Ishikawa (cell line): Measurements from ENCODE around the gene ADAM17.

Experiments used
- CEBPB ChIP-seq: IDR thresholded peaks from 2 replicates; pipeline ENCODE4 v1.6.1; 2012
- CREB1 ChIP-seq: IDR thresholded peaks from 2 replicates; pipeline ENCODE4 v1.6.1; 2012; ENCODE audit warnings: low read depth
- EGR1 ChIP-seq: IDR thresholded peaks from 2 replicates; pipeline ENCODE4 v1.6.1; 2012
- EP300 ChIP-seq: IDR thresholded peaks from 2 replicates; pipeline ENCODE4 v1.6.1; 2012; ENCODE audit warnings: borderline replicate concordance
- FOXM1 ChIP-seq: IDR thresholded peaks from 2 replicates; pipeline ENCODE4 v1.6.1; 2012; ENCODE audit warnings: low read depth, borderline replicate concordance
- NFIC ChIP-seq: IDR thresholded peaks from 2 replicates; pipeline ENCODE4 v1.6.1; 2012
- RAD21 ChIP-seq: IDR thresholded peaks from 2 replicates; pipeline ENCODE4 v1.6.1; 2012; ENCODE audit warnings: low read depth
- TAF1 ChIP-seq: IDR thresholded peaks from 2 replicates; pipeline ENCODE4 v1.6.1; 2012; ENCODE audit warnings: low read depth, mild to moderate bottlenecking
- TCF12 ChIP-seq: IDR thresholded peaks from 2 replicates; pipeline ENCODE4 v1.6.1; 2012; ENCODE audit warnings: low read depth
- TEAD4 ChIP-seq: IDR thresholded peaks from 2 replicates; pipeline ENCODE4 v1.6.1; 2012
- YY1 ChIP-seq: IDR thresholded peaks from 2 replicates; pipeline ENCODE4 v1.6.1; 2012; ENCODE audit warnings: low read depth
- ZBTB7A ChIP-seq: IDR thresholded peaks from 2 replicates; pipeline ENCODE4 v1.6.1; 2012; ENCODE audit warnings: low read depth
- TF ChIP-seq, protein P1 (sequence below): IDR thresholded peaks from 2 replicates; pipeline ENCODE4 v1.6.1; 2012; ENCODE audit warnings: low read depth, mild to moderate bottlenecking
- TF ChIP-seq, protein P2 (sequence below): IDR thresholded peaks from 2 replicates; pipeline ENCODE4 v1.6.1; 2012
- TF ChIP-seq, protein P3 (sequence below): IDR thresholded peaks from 2 replicates; pipeline ENCODE4 v1.6.1; 2012

The ADAM17 gene

DNA sequence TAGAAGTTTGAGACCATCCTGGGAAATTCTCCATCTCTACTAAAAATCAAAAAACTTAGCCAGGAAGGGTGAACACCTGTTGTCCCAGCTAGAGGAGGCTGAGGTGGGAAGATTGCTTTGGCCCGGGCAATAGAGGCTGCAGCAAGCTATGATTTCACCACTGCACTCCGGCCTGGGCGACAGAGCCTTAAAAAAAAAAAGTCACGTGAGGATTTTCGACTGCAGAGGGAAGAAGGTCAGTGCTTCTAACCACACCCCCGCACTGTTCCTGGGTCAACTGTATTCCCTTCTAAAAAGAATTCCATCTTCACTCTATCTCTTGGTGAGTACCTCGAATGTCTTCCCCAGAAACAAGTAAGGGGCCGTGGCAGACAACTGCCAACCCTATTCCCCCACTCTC is 31.3 kb downstream of the ADAM17 start:
- TF ChIP-seq TCF12 (no peak), EP300 (no peak), TAF1 (no peak), RAD21 (no peak), CREB1 (no peak), CEBPB (no peak), ZBTB7A (no peak), YY1 (no peak), TEAD4 (no peak), NFIC (no peak), FOXM1 (no peak), EGR1 (no peak)
- TF ChIP-seq, protein P1, sequence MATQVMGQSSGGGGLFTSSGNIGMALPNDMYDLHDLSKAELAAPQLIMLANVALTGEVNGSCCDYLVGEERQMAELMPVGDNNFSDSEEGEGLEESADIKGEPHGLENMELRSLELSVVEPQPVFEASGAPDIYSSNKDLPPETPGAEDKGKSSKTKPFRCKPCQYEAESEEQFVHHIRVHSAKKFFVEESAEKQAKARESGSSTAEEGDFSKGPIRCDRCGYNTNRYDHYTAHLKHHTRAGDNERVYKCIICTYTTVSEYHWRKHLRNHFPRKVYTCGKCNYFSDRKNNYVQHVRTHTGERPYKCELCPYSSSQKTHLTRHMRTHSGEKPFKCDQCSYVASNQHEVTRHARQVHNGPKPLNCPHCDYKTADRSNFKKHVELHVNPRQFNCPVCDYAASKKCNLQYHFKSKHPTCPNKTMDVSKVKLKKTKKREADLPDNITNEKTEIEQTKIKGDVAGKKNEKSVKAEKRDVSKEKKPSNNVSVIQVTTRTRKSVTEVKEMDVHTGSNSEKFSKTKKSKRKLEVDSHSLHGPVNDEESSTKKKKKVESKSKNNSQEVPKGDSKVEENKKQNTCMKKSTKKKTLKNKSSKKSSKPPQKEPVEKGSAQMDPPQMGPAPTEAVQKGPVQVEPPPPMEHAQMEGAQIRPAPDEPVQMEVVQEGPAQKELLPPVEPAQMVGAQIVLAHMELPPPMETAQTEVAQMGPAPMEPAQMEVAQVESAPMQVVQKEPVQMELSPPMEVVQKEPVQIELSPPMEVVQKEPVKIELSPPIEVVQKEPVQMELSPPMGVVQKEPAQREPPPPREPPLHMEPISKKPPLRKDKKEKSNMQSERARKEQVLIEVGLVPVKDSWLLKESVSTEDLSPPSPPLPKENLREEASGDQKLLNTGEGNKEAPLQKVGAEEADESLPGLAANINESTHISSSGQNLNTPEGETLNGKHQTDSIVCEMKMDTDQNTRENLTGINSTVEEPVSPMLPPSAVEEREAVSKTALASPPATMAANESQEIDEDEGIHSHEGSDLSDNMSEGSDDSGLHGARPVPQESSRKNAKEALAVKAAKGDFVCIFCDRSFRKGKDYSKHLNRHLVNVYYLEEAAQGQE, result no peak
- TF ChIP-seq, protein P2, sequence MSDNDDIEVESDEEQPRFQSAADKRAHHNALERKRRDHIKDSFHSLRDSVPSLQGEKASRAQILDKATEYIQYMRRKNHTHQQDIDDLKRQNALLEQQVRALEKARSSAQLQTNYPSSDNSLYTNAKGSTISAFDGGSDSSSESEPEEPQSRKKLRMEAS, result no peak
- TF ChIP-seq, protein P3, sequence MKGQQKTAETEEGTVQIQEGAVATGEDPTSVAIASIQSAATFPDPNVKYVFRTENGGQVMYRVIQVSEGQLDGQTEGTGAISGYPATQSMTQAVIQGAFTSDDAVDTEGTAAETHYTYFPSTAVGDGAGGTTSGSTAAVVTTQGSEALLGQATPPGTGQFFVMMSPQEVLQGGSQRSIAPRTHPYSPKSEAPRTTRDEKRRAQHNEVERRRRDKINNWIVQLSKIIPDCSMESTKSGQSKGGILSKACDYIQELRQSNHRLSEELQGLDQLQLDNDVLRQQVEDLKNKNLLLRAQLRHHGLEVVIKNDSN, result no peak

DNA sequence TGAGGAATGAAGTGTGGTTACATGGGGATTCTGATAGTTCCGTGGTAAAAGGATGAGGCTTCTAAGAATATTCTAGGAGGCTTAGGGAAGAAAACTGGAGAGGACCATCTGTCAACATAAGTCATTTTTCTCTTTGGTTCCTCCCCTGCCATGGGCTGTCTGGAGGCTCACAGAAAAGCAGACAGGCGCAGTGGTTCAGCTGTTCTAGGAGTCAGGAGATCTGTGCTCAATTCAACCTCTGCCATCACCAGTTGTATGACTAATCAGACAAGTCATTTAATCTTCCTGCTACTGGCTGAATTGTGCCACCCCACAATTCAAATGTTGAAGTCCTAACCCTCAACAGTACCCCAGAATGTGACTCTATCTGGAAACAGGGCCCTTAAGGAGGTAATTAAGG is 36.4 kb downstream of the ADAM17 start:
- TF ChIP-seq FOXM1 (no peak), ZBTB7A (no peak), CEBPB (no peak), TAF1 (no peak), EP300 (no peak)
- TF ChIP-seq, protein P1, result no peak
- TF ChIP-seq, protein P2, result no peak

DNA sequence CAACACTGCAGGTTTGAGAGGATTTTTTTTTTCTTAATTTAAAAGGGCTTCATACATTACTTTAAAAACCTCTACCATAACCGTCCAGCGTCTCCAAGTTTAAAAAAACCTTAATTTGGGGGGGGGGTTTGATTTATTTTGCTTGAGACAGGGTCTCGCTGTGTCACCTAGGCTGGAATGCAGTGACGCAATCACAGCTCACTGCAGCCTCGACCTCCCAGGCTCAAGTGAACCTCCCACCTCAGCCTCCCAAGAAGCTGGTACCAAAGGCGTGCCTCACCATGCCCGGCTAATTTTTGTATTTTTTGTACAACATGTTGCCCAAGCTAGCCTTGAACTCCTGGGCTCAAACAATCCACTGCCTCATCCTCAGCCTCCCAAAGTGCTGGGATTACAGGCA is 36.9 kb downstream of the ADAM17 start:
- TF ChIP-seq, protein P3, result no peak
- TF ChIP-seq, protein P2, result no peak
- TF ChIP-seq FOXM1 (no peak), ZBTB7A (no peak), CEBPB (no peak), NFIC (no peak), EGR1 (no peak), CREB1 (no peak), TAF1 (no peak), TEAD4 (no peak), EP300 (no peak), TCF12 (no peak), RAD21 (no peak), YY1 (no peak)
- TF ChIP-seq, protein P1, result no peak

DNA sequence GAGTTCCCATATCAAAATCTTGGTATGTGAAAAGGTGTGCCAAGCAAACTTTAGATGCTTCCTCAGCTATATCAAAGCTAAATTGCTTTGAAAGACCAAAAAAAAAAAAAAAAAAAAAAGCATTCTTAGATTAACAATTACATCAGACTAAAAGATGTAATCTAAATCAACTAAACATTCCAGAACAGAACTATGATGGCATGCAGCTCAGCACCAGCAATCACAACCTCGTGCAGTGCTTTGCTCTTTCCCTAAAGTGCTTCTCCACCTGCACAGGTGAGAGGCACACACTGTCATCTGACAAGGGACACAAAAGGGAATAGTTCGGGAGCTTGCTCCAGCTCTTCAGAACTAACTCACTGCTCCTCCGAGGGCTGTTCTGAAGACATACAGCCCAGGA is 37.5 kb downstream of the ADAM17 start:
- TF ChIP-seq FOXM1 (no peak), TEAD4 (no peak), EGR1 (no peak), TCF12 (no peak), TAF1 (no peak), EP300 (no peak)
- TF ChIP-seq, protein P3, result no peak
- TF ChIP-seq, protein P1, result no peak
- TF ChIP-seq, protein P2, result no peak
